Muscle of leg (tissue), 11 donors: ENCODE results near the gene KDM5B. TPM values are rescaled to one million over a fixed set of nuclear protein-coding genes. Genes with fewer than 3 reads are reported as not detected.

ENCODE experiments used
- DNase-seq: peaks from one replicate; pipeline ENCODE4 v3.0.0; 2013
- H3K27ac ChIP-seq: one replicate; pipeline ENCODE4 v1.5.1; 2013; ENCODE audit warnings: mild to moderate bottlenecking, low read length, control low read depth
- H3K27me3 ChIP-seq: one replicate; pipeline ENCODE4 v1.6.1; 2013; ENCODE audit warnings: low read length; ENCODE audit not compliant: control insufficient read depth, insufficient read depth
- H3K36me3 ChIP-seq: one replicate; pipeline ENCODE4 v1.6.1; 2013; ENCODE audit warnings: low read length; ENCODE audit not compliant: control insufficient read depth, insufficient read depth
- H3K4me1 ChIP-seq: one replicate; pipeline ENCODE4 v1.6.1; 2013; ENCODE audit warnings: low read length; ENCODE audit not compliant: control insufficient read depth, insufficient read depth
- H3K4me3 ChIP-seq: one replicate; pipeline ENCODE4 v1.5.1; 2013; ENCODE audit warnings: low read length, control low read depth
- H3K9me3 ChIP-seq: replicated peaks from 2 replicates; pipeline ENCODE4 v1.6.1; 2013; ENCODE audit warnings: low read depth, low read length; ENCODE audit not compliant: control insufficient read depth
- WGBS: methylation state at CpG from one replicate; pipeline ENCODE4 v1.1.5; 2013; ENCODE audit warnings: missing lambda C conversion rate; ENCODE audit not compliant: insufficient coverage; 5-methylcytosine and 5-hydroxymethylcytosine counted together
- polyA plus RNA-seq, 8 donors: library from polyadenylated mRNA; unstranded; fragments of 120-200 nt; gene quantifications; one replicate each; pipeline versions ENCODE4 v1.2.1 to v1.2.3, GENCODE V29; 2013; ENCODE audit warnings: inconsistent platforms in 1 of 8, low replicate concordance in 1 of 8; ENCODE audit not compliant: insufficient read length in 8 of 8, insufficient read depth in 1 of 8
- total RNA-seq: library from RNA; stranded (reverse); fragments of 120-200 nt; gene quantifications from one replicate; pipeline ENCODE4 v1.2.4, GENCODE V29; 2013

KDM5B gene
- total and polyA plus RNA-seq, 9 donors = 34.9 to 55.7 (median 44.5) TPM

GRCh38 chr1:202818819-202819218 is 10.6 kb upstream of the KDM5B start:
- H3K36me3 ChIP-seq = no peaks in the 10 kb centered on the region
- peaks cover 3% of the 10 kb centered on the region for H3K27me3 ChIP-seq
- DNase-seq = no peak
- no peaks in the 10 kb centered on the region for H3K4me1 ChIP-seq
- no peak overlapping the region for H3K27ac ChIP-seq
- no CpG with 5 or more reads among the region's 1 CpG for WGBS
- H3K9me3 ChIP-seq = no peaks in the 10 kb centered on the region
- no peak overlapping the region for H3K4me3 ChIP-seq

DNA sequence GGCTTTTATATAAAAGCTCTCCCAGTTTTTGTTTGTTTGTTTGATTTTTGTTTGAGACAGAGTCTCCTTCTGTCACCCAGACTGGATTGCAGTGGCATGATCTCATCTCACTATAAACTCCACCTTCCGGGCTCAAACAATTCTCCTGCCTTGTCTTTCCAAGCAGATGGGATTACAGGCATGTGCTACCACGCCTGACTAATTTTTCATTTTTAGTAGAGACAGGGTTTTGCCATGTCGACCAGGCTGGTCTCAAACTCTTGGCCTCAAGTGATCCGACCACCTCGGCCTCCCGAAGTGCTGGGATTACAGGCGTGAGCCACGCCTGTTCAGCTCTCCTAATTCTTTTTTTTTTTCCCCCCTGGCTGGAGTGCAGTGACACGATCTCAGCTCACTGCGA is 6.9 kb upstream of the KDM5B start:
- whole genome bisulfite sequencing = 74% methylated on average over 8 of the region's 10 CpGs
- H3K4me3 ChIP-seq = no peak overlapping the region
- no peak for DNase-seq

DNA sequence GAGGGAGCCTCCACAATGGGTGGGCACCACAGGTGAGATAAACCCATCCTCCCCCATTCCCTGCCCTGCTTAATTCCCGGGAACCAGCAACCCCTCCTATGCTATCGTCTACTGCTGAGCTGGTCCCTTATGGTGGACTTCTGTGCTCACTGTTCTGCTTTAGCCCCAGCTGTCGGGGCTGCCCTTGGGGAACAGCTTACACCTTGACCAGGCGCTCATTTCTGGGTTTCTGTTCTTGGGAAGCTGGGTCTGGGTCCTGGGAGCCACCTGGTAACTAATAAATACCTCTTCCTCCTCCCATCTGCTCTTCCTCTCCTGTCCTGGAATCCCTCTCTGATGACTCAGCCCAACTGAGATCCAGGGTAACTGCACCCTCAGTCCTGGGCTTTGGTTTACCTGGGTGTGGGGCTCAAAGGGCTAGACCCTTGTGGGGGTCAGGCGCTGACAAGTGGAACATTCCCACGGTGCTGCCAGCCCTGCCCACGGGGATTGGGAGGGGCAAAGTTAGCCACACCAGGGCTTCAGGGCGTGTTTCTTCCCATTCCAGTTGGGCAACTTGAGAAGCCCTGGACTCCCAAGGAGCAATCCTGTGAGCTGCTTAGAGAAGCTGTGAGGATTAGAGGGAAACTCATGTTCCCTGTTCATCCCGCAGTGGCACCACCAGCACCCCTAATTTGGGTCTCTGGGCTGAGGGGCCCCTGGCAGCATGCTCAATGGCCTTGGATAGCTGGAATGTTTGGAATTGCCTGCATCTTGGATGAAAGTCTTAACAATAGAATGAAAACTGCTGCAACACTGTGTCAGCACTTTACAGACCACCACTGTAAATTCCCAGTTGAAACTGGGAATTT is 4.2 kb upstream of the KDM5B start:
- 53% methylated on average over 7 of the region's 9 CpGs for WGBS
- H3K4me3 ChIP-seq = no peak overlapping the region

More for the DNA sequence above, 6.9 kb upstream of the KDM5B start:
- H3K36me3 ChIP-seq = no peaks in the 10 kb centered on the region
- peaks cover 5% of the 10 kb centered on the region for H3K27me3 ChIP-seq
- no peaks in the 10 kb centered on the region for H3K9me3 ChIP-seq
- H3K4me1 ChIP-seq = peaks cover 14% of the 10 kb centered on the region
- no peak overlapping the region for H3K27ac ChIP-seq

GRCh38 chr1:202811296-202812175 is 3.3 kb upstream of the KDM5B start:
- Histone ChIP-seq H3K36me3 (no peaks in the 10 kb centered on the region), H3K27me3 (peaks cover 5% of the 10 kb centered on the region), H3K4me3 (peak overlapping the region; percentile 66), H3K9me3 (no peaks in the 10 kb centered on the region), H3K27ac (peak overlapping the region; percentile 93), H3K4me1 (peaks cover 19% of the 10 kb centered on the region)
- DNase-seq = peak; percentile 45
- WGBS = under 1% methylated on average over 38 of the region's 43 CpGs

More for the DNA sequence above, 4.2 kb upstream of the KDM5B start:
- Histone ChIP-seq H3K4me1 (peaks cover 19% of the 10 kb centered on the region), H3K27ac (no peak overlapping the region), H3K9me3 (no peaks in the 10 kb centered on the region), H3K27me3 (peaks cover 5% of the 10 kb centered on the region), H3K36me3 (no peaks in the 10 kb centered on the region)
- DNase-seq = no peak

GRCh38 chr1:202810615-202811295 is 2.5 kb upstream of the KDM5B start, which contains the start of gene PCAT6:
Gene PCAT6, plus strand, starts transcription at chr1:202810954.
- Histone ChIP-seq H3K27ac (peak within 1 kb of the TSS; percentile 93), H3K4me1 (peaks cover 23% of the 10 kb centered on the region), H3K4me3 (peak within 1 kb of the TSS; percentile 66), H3K36me3 (no peaks in the 10 kb centered on the region), H3K9me3 (no peaks in the 10 kb centered on the region), H3K27me3 (peaks cover 5% of the 10 kb centered on the region)
- DNase-seq = peak; percentile 99
- WGBS = under 1% methylated on average over 50 of the region's 53 CpGs

GRCh38 chr1:202810193-202810614 is 2.0 kb upstream of the KDM5B start:
- Histone ChIP-seq H3K27ac (peak overlapping the region; percentile 93), H3K36me3 (no peaks in the 10 kb centered on the region), H3K9me3 (no peaks in the 10 kb centered on the region), H3K4me3 (peak overlapping the region; percentile 66), H3K4me1 (peaks cover 23% of the 10 kb centered on the region), H3K27me3 (peaks cover 5% of the 10 kb centered on the region)
- DNase-seq = no peak
- no CpG with 5 or more reads among the region's 13 CpGs for WGBS

- 30% methylated on average over 2 of the region's 15 CpGs for WGBS
- no peak for DNase-seq
- Histone ChIP-seq H3K4me3 (no peak overlapping the region), H3K36me3 (no peaks in the 10 kb centered on the region), H3K4me1 (peaks cover 23% of the 10 kb centered on the region), H3K9me3 (no peaks in the 10 kb centered on the region), H3K27me3 (peaks cover 5% of the 10 kb centered on the region), H3K27ac (no peak overlapping the region)
Measured at GRCh38 chr1:202809597-202810159, 1.5 kb upstream of the KDM5B start.

GRCh38 chr1:202807451-202807925 is 733 bp downstream of the KDM5B start:
- H3K4me3 ChIP-seq = peak overlapping the region; percentile 83
- H3K4me1 ChIP-seq = peaks cover 23% of the 10 kb centered on the region
- no peaks in the 10 kb centered on the region for H3K36me3 ChIP-seq
- peak; percentile 59 for DNase-seq
- peaks cover 5% of the 10 kb centered on the region for H3K27me3 ChIP-seq
- H3K27ac ChIP-seq = peak overlapping the region; percentile 77
- under 1% methylated on average over 33 of the region's 45 CpGs for WGBS
- no peaks in the 10 kb centered on the region for H3K9me3 ChIP-seq

DNA sequence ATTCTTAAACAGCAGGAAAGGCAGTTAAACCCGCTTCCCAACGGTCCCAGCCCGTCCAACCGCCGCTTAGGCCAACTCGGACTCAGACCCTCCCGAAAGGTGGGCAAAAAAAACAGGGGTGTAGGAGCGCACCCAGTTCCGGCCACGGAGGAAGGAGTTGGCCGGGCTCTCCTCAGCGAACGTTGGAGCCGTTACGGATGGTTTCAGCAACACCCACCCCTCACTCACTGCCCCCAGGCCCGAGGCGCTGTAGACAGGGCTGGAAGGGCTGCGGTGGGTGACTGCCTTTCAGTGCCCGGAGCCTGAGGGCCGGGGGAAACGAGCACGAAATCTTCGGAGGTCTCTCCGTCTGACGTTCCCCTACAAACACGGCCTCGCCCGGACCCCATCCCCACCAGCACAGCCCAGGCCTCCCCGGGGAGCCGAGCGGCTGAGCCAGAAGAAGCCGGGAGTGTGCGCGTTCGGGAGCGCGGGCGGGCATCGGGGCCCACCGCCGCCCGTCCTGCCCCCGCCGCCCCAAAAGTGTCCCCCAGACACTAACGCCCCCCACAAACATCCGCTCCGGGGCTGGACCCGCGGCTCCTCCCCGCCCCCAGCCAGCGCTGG is 1.3 kb downstream of the KDM5B start:
- H3K27ac ChIP-seq = peak overlapping the region; percentile 77
- peaks cover 5% of the 10 kb centered on the region for H3K27me3 ChIP-seq
- H3K36me3 ChIP-seq = no peaks in the 10 kb centered on the region
- H3K9me3 ChIP-seq = no peaks in the 10 kb centered on the region
- DNase-seq = peak; percentile 43
- H3K4me3 ChIP-seq = peak overlapping the region; percentile 83
- whole genome bisulfite sequencing = under 1% methylated on average over 22 of the region's 51 CpGs
- peaks cover 19% of the 10 kb centered on the region for H3K4me1 ChIP-seq
